ENCODE data around the gene PCDHB14.
"Not testable (repeated sequence)": the region's sequence is repeated elsewhere in the genome, so short reads cannot be mapped to it uniquely, and the experiment has no call there.

Gene PCDHB14
- 0 reads per million in 3 donors for total RNA-seq

- Histone ChIP-seq H3K9me3 (ENCODE audit: control insufficient read depth, low read length) (peaks cover under 1% of the 10 kb centered on the region), H3K4me3 (ENCODE audit: insufficient read depth, low read depth, low read length, poor library complexity, severe bottlenecking) (no peak within 1 kb of the TSS), H3K27ac (ENCODE audit: insufficient read depth, low read length, poor library complexity, severe bottlenecking) (no peak within 1 kb of the TSS), H3K27me3 (replicated peaks; ENCODE audit: control insufficient read depth, insufficient read depth, low read length, poor library complexity, severe bottlenecking) (peaks cover 11% of the 10 kb centered on the region), H3K36me3 (ENCODE audit: control insufficient read depth, insufficient read depth, low read length) (no peaks in the 10 kb centered on the region), H3K4me1 (ENCODE audit: control insufficient read depth, insufficient read depth, low read length, poor library complexity, severe bottlenecking) (no peaks in the 10 kb centered on the region)
- no peak for DNase-seq
These were observed at the start of gene PCDHB14 for GRCh38 chr5:141223112-141223783. TSS of gene PCDHB14 (plus strand) at chr5:141223343. CDS start at chr5:141223506, 163 bp downstream.

- not testable (repeated sequence) for DNase-seq; H3K36me3 ChIP-seq (ENCODE audit: control insufficient read depth, insufficient read depth, low read length); H3K4me1 ChIP-seq (ENCODE audit: control insufficient read depth, insufficient read depth, low read length, poor library complexity, severe bottlenecking); H3K4me3 ChIP-seq (ENCODE audit: insufficient read depth, low read depth, low read length, poor library complexity, severe bottlenecking); H3K9me3 ChIP-seq (ENCODE audit: control insufficient read depth, low read length); H3K27me3 ChIP-seq (replicated peaks; ENCODE audit: control insufficient read depth, insufficient read depth, low read length, poor library complexity, severe bottlenecking); H3K27ac ChIP-seq (ENCODE audit: insufficient read depth, low read length, poor library complexity, severe bottlenecking)
These were observed 48.6 kb upstream of the PCDHB14 start for GRCh38 chr5:141174291-141175104.

DNA sequence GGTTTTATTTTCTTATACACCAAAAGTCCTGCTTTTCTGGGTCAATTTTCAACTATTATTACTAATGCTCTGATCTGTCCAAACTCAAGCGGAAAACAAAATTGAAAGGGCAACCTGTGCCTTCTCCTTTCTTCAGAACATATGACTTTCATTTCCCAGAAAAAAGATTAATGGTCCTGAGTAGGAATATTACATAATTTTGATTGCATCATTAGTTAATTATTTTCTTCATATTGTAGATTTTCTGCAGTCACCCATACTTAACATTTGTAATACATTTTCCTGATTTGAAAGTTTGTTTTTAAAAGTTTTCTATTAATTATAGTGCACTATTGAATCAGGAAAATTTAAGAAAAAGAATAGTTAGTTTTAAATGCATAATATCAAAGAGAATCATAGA, 47.2 kb upstream of the PCDHB14 start:
- Histone ChIP-seq H3K4me3 (ENCODE audit: insufficient read depth, low read depth, low read length, poor library complexity, severe bottlenecking) (no peak overlapping the region), H3K4me1 (ENCODE audit: control insufficient read depth, insufficient read depth, low read length, poor library complexity, severe bottlenecking) (no peaks in the 10 kb centered on the region), H3K36me3 (ENCODE audit: control insufficient read depth, insufficient read depth, low read length) (no peaks in the 10 kb centered on the region), H3K27me3 (replicated peaks; ENCODE audit: control insufficient read depth, insufficient read depth, low read length, poor library complexity, severe bottlenecking) (peaks cover 12% of the 10 kb centered on the region), H3K27ac (ENCODE audit: insufficient read depth, low read length, poor library complexity, severe bottlenecking) (no peak overlapping the region), H3K9me3 (ENCODE audit: control insufficient read depth, low read length) (no peaks in the 10 kb centered on the region)
- DNase-seq: no peak

DNA sequence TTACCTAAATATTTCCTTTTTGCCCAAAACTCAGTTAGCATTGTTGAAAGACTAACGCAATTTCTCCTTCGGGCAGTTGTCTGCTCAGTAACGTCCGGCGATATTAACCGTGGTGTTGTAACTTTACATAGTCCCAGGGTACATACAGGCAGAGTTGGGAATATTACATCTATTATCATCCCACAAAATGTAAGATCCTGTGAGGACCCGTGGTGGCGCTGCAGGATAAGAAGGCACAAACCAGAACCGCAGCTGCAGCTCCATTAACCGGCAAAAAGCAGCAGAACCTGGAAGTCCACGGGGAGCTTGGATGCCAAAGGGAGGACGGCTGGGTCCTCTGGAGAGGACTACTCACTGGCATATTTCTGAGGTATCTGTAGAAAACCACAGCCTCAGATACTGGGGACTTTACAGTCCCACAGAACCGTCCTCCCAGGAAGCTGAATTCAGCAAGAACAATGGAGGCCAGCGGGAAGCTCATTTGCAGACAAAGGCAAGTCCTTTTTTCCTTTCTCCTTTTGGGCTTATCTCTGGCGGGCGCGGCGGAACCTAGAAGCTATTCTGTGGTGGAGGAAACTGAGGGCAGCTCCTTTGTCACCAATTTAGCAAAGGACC, 45.5 kb upstream of the PCDHB14 start, which contains the start of gene PCDHB8:
Gene PCDHB8 (plus strand): TSS at position 214 of the 615 bp plus-strand sequence. CDS start 245 bp downstream, at position 459.
- DNase-seq; H3K9me3 ChIP-seq (ENCODE audit: control insufficient read depth, low read length); H3K27ac ChIP-seq (ENCODE audit: insufficient read depth, low read length, poor library complexity, severe bottlenecking); H3K4me1 ChIP-seq (ENCODE audit: control insufficient read depth, insufficient read depth, low read length, poor library complexity, severe bottlenecking); H3K4me3 ChIP-seq (ENCODE audit: insufficient read depth, low read depth, low read length, poor library complexity, severe bottlenecking); H3K36me3 ChIP-seq (ENCODE audit: control insufficient read depth, insufficient read depth, low read length): not testable (repeated sequence)
- peaks cover 14% of the 10 kb centered on the region for H3K27me3 ChIP-seq (replicated peaks; ENCODE audit: control insufficient read depth, insufficient read depth, low read length, poor library complexity, severe bottlenecking)

GRCh38 chr5:141179371-141179770, 43.8 kb upstream of the PCDHB14 start:
- not testable (repeated sequence) for DNase-seq; H3K36me3 ChIP-seq (ENCODE audit: control insufficient read depth, insufficient read depth, low read length); H3K4me3 ChIP-seq (ENCODE audit: insufficient read depth, low read depth, low read length, poor library complexity, severe bottlenecking); H3K27ac ChIP-seq (ENCODE audit: insufficient read depth, low read length, poor library complexity, severe bottlenecking); H3K9me3 ChIP-seq (ENCODE audit: control insufficient read depth, low read length); H3K4me1 ChIP-seq (ENCODE audit: control insufficient read depth, insufficient read depth, low read length, poor library complexity, severe bottlenecking)
- peaks cover 14% of the 10 kb centered on the region for H3K27me3 ChIP-seq (replicated peaks; ENCODE audit: control insufficient read depth, insufficient read depth, low read length, poor library complexity, severe bottlenecking)

DNA sequence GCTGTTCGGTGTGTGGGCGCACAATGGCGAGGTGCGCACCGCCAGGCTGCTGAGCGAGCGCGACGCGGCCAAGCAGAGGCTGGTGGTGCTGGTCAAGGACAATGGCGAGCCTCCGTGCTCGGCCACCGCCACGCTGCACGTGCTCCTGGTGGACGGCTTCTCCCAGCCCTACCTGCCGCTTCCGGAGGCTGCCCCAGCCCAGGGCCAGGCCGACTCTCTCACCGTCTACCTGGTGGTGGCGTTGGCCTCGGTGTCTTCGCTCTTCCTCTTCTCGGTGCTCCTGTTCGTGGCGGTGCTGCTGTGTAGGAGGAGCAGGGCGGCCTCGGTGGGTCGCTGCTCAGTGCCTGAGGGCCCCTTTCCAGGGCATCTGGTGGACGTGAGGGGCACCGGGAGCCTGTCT, 43.3 kb upstream of the PCDHB14 start:
- H3K4me3 ChIP-seq (ENCODE audit: insufficient read depth, low read depth, low read length, poor library complexity, severe bottlenecking); H3K27ac ChIP-seq (ENCODE audit: insufficient read depth, low read length, poor library complexity, severe bottlenecking); DNase-seq; H3K36me3 ChIP-seq (ENCODE audit: control insufficient read depth, insufficient read depth, low read length); H3K9me3 ChIP-seq (ENCODE audit: control insufficient read depth, low read length); H3K4me1 ChIP-seq (ENCODE audit: control insufficient read depth, insufficient read depth, low read length, poor library complexity, severe bottlenecking): not testable (repeated sequence)
- peaks cover 14% of the 10 kb centered on the region for H3K27me3 ChIP-seq (replicated peaks; ENCODE audit: control insufficient read depth, insufficient read depth, low read length, poor library complexity, severe bottlenecking)

GRCh38 chr5:141180313-141180712, 42.8 kb upstream of the PCDHB14 start:
- Histone ChIP-seq H3K27ac (ENCODE audit: insufficient read depth, low read length, poor library complexity, severe bottlenecking) (no peak overlapping the region), H3K4me3 (ENCODE audit: insufficient read depth, low read depth, low read length, poor library complexity, severe bottlenecking) (no peak overlapping the region), H3K36me3 (ENCODE audit: control insufficient read depth, insufficient read depth, low read length) (no peaks in the 10 kb centered on the region), H3K4me1 (ENCODE audit: control insufficient read depth, insufficient read depth, low read length, poor library complexity, severe bottlenecking) (no peaks in the 10 kb centered on the region), H3K27me3 (replicated peaks; ENCODE audit: control insufficient read depth, insufficient read depth, low read length, poor library complexity, severe bottlenecking) (peaks cover 14% of the 10 kb centered on the region), H3K9me3 (ENCODE audit: control insufficient read depth, low read length) (no peaks in the 10 kb centered on the region)
- no peak for DNase-seq

DNA sequence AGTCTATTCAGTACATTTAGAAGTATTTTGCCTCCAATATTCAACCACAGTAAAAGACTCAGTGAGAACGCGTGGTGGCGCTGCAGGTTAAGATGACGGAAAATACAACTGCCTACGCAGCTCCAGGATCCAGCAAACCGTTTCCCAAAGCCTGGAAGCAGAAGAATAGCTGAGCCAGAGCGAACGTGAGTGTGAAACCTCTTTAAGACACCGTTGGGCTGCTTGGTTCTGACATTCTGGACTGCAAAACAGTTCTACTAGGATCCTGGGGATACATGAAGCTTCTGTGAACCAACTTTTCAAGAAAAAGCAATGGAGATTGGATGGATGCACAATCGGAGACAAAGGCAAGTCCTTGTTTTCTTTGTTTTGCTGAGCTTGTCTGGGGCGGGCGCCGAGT, 40.9 kb upstream of the PCDHB14 start, which contains the start of gene PCDHB16:
Gene PCDHB16 (plus strand): TSS at position 140 of the 400 bp plus-strand sequence. CDS start 173 bp downstream, at position 313.
- H3K27ac ChIP-seq (ENCODE audit: insufficient read depth, low read length, poor library complexity, severe bottlenecking): no peak within 1 kb of the TSS
- H3K4me1 ChIP-seq (ENCODE audit: control insufficient read depth, insufficient read depth, low read length, poor library complexity, severe bottlenecking): no peaks in the 10 kb centered on the region
- H3K36me3 ChIP-seq (ENCODE audit: control insufficient read depth, insufficient read depth, low read length): no peaks in the 10 kb centered on the region
- no peak within 1 kb of the TSS for H3K4me3 ChIP-seq (ENCODE audit: insufficient read depth, low read depth, low read length, poor library complexity, severe bottlenecking)
- no peaks in the 10 kb centered on the region for H3K9me3 ChIP-seq (ENCODE audit: control insufficient read depth, low read length)
- peaks cover 5% of the 10 kb centered on the region for H3K27me3 ChIP-seq (replicated peaks; ENCODE audit: control insufficient read depth, insufficient read depth, low read length, poor library complexity, severe bottlenecking)
- no peak for DNase-seq

DNA sequence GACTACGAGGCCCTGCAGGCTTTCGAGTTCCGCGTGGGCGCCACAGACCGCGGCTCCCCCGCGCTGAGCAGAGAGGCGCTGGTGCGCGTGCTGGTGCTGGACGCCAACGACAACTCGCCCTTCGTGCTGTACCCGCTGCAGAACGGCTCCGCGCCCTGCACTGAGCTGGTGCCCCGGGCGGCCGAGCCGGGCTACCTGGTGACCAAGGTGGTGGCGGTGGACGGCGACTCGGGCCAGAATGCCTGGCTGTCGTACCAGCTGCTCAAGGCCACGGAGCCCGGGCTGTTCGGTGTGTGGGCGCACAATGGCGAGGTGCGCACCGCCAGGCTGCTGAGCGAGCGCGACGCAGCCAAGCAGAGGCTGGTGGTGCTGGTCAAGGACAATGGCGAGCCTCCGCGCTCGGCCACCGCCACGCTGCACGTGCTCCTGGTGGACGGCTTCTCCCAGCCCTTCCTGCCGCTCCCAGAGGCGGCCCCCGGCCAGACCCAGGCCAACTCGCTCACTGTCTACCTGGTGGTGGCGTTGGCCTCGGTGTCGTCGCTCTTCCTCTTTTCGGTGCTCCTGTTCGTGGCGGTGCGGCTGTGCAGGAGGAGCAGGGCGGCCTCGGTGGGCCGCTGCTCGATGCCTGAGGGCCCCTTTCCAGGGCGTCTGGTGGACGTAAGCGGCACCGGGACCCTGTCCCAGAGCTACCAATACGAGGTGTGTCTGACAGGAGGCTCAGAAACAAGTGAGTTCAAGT, 38.9 kb upstream of the PCDHB14 start:
- H3K4me3 ChIP-seq (ENCODE audit: insufficient read depth, low read depth, low read length, poor library complexity, severe bottlenecking); H3K4me1 ChIP-seq (ENCODE audit: control insufficient read depth, insufficient read depth, low read length, poor library complexity, severe bottlenecking); H3K9me3 ChIP-seq (ENCODE audit: control insufficient read depth, low read length); H3K27ac ChIP-seq (ENCODE audit: insufficient read depth, low read length, poor library complexity, severe bottlenecking); H3K27me3 ChIP-seq (replicated peaks; ENCODE audit: control insufficient read depth, insufficient read depth, low read length, poor library complexity, severe bottlenecking); H3K36me3 ChIP-seq (ENCODE audit: control insufficient read depth, insufficient read depth, low read length); DNase-seq: not testable (repeated sequence)

All from effector memory CD4-positive, alpha-beta T cell (primary cell).